HG03066 (cell line): ENCODE measurements around the gene PSORS1C2.
"Not testable (repeated sequence)": the region's sequence is repeated elsewhere in the genome, so short reads cannot be mapped to it uniquely, and the experiment has no call there.

Source experiments
- ATAC-seq: cut with Tn5 transposase; IDR thresholded peaks from one replicate; pipeline ENCODE4 v1.9.1; 2021; ENCODE audit warnings: low read depth; ENCODE audit not compliant: unreplicated experiment

The PSORS1C2 gene

DNA sequence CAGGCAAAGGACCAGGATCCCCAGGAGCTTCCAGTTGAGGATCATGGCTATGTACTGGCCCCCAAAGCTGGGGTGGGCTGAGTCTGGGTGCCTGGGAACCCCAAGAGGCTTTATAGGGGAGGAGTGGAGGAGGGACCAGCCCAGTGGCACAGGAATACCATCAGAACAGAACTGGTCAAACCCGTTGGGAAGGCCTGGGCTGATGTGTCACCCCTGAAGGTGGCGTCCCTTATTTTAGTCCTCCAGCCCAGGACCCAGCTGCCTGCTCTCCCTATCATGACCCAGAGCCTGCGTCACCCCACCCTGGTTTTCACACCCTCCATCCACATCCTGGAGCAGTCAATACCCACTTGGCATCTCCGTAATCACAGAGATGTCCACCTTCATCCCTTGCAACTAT is at the start of gene PSORS1C2:
Gene PSORS1C2, minus strand, starts transcription at position 85 of the 400 bp plus-strand sequence. Its CDS starts 40 bp downstream, at position 45.
- no peak for ATAC-seq

DNA sequence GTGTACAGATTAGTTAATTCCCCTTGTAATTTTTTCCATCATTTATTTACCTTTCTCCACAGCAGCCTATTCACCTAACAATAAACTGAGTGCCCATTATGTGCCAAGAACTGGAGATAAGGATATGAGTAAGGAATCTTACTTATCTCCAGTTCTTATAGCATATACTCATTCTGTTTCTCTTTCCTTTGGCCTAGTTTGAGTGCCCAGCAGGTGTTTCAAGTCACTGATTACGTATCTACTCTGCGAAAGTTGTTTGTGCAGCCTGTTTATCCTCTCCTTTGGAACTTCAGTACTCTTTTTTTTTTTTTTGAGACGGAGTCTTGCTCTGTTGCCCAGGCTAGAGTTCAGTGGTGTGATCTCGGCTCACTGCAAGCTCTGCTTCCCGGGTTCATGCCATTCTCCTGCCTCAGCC is 48.9 kb upstream of the PSORS1C2 start:
- no peak for ATAC-seq

DNA sequence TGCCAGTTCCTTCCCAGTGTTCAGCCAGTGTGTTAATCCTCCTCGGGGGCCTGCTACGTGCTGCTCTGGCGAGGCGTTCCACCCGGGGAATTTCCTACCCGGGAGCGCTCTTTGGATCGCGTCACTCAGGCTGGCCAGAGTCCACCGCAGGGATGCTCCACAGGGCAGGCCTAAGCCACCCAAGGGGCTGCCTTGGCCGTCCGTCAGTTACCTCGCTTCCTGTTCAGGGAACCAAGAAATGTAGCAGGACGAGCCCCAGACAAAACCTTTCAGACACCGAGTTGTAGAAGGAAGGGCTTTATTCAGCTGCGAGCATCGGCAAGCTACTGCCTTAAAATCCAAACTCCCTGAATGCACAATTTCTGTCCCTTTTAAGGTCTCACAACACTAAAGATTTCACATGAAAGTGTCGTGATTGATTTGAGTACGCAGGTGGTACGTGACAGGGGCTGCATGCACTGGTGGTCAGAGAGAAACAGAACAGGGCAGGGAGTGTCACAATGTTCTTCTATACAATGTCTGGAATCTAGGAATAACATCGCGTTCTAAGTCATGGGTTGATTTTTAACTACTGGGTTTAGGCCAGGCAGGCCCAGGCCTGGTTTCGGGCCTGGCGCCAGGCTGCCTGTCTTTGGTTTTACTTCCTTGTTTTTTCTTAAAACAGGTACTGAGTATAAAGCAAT is 47.3 kb upstream of the PSORS1C2 start:
- no peak for ATAC-seq

DNA sequence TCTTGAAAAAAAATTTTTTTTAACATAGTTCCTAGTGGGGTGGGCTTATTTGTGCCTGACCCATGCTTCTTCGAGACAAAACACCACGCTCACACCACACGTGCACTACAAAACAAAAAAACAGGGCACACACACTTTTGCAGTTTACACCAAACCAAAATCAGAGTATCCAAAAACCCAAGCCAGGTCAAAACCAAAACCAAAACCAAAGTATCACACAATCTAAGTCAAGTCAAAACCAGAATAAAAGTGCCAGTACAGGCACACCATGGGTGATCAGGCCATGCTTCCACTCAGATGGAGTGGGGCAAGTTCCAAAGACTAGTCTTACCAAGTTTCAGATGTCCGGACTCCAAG is 46.8 kb upstream of the PSORS1C2 start:
- ATAC-seq = not testable (repeated sequence)

DNA sequence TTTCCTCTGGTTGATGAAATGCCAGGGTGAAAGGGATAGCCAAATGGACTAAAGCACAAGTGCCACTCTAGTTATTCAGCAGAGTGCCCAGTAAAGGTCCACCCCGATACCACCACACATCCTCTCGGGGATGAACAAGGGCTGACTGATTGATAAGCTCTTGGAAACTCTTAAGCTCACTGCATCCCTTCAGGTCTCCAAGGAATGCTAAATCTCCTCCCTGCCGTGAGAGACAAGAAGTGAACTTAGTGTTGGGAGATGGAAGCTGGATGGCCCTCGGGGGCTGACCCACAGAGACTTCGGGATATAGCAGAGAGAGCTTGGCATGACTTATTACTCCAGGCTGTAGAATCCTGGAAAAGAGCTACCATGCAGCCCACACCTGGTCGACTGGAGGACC is 45.0 kb upstream of the PSORS1C2 start:
- not testable (repeated sequence) for ATAC-seq

DNA sequence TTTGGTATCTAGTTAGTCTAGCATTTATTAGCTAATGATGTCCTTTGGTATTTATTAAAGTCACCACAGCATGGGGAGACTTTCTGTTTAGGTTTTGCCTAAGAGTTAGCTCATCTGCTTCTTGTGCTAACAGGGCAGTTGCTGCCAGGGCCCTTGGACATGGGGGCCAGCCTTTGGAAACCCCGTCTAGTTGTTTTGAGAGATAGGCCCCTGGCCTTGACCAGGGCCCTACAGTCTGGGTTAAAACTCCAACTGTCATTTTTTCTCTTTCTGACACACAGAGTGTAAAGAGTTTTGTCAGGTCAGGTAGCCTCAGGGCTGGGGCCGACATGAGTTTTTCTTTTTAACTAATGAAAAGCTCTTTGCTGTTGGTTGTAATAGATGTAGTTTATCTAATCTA is 44.4 kb upstream of the PSORS1C2 start:
- ATAC-seq = not testable (repeated sequence)

DNA sequence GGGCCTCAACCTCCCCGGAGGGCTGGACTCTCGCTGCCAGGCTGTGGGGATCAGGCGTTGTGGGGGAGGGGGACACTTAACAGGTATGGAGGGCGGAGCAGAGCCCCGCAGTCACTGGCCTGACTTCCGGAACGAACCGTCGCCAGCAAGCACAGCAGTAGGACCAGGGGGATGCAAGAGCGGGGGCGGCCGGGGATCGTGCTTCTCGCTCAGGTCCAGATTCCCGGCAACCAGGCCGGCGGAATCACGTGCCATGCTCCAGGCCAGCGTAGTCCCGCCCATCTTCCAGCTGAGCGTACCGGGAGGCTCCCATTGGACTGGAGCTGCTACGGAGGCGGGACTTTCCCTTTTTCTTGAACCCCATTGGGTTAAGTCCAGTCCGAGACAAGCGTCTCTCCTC is 41.6 kb upstream of the PSORS1C2 start:
- no peak for ATAC-seq

DNA sequence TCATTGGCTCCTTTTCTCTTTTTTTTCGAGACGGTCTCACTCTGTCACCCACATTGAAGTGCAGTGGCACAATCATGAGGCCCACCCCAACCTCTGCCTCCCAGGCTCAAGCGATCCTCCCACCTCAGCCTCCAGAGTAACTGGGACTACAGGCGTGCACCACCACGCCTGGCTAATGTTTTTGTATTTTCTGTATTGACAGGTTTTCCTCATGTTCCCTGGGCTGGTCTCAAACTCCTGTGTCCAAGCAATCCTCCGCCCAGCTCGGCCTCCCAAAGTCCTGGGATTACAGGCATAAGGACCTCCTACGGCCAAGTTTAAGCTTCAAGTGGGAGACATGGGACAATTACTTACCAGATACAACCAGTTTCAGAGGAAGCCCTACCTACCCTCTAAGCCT is 41.0 kb upstream of the PSORS1C2 start:
- ATAC-seq = no peak

DNA sequence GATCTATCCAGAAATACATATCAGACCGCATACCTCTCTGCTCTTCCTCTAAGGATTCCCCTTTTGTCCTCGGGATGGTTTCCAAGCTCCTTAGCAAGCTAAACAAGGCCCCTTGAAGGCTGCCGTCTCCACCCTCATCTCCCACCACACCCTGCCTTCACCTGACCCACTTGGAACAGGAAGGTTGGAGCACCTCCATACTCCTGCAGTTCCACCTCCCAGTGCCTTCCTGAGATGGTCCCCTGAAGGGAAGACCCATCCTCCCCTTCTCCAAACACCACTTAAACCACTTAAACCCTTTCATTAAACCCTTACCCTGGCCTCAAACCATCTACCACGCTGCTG is 40.1 kb upstream of the PSORS1C2 start:
- no peak for ATAC-seq

DNA sequence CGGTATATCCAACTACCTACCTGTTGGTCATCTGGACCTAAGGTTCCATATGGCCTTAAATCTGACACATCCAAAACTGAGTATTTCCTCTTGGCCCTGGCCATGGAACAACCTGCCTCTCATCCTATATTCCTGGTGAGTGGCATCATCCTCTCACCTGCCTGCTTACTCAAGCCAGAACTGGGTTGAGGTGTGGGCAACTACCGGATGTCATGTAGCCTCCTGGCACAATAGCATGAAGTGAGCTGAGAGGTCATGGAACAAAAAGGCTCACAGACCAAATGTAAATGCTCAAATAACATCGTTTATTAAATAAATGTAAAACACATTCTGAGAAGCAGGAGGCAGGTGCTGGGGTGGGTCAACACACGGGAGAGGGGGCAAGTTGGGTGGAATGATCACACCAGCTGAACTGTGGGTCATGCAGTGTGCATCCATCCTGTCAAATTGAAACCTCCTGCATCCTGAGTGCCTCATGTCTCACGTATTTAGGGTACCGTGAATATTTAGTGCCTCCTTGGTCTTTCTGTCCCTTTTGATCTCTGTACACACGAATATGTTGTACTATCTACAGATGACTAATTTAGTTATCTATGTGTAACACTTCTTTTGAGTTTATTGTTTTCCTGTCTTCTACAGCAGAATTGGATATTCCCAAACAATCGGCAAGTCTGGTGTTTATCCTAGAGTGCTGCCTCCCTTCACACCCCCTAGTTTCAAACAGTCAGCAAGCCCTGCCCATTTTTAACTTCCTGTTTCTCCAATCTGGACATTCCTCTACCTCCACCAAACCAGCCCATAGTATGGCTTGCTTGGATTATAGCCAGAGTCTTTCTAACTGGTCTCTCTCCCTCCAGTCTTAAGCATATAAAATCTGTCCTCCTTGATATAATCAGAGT is 39.5 kb upstream of the PSORS1C2 start:
- ATAC-seq = no peak

DNA sequence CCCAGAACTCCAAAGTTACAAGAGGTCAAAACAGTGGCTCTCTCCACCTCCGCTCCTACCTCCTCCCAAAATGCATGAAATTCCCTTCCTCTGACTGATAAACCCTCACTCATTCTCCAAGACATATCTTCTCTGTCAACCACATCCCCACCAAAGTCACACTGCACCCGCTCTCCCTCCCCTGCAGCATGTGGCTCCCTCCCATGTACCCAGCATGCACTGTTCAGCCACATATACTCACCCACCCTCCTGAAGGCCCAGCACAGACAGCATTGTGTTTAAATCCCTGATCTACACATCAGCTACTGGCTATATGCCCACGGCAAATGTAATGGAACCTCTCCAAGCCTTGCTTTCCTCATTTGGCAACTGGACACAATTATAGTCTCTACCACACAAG is 37.1 kb upstream of the PSORS1C2 start:
- no peak for ATAC-seq

DNA sequence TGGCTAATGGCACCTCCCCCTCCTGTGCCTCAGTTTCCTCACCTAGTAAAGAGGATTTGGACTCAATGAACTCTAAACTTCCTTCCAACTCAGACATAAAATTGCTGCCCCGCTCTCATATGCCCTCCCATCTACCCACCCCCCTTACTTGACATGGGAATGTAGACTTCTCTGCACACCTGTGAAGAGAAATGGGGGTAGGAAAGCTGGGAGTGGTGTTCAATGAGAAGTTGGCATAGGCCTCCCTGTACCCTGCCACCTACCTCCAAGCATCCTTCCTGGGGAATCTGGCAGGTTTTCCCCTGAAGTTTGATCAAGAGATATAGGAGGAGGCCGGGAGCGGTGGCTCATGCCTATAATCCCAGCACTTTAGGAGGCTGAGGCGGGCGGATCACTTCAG is 35.5 kb upstream of the PSORS1C2 start:
- ATAC-seq = no peak

DNA sequence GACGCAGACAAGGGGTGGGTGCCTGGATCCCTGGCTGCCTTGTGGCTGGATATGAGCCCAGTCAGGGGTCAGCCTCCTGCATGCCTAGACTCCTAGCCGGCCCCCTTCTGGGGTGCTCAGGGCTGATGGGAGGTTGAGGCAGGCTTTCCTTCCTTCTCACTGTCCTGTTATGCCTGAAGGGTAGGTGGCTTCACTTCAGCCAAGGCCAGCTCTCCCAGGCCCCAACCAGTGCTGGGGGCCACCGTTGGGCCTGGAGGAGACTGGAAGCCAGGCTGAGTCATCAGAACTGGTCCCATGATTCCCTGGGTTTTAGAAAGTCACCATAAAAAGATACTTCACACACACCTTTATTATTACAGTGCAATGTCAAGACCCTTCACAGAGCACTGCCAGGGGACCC is 34.5 kb upstream of the PSORS1C2 start:
- no peak for ATAC-seq

DNA sequence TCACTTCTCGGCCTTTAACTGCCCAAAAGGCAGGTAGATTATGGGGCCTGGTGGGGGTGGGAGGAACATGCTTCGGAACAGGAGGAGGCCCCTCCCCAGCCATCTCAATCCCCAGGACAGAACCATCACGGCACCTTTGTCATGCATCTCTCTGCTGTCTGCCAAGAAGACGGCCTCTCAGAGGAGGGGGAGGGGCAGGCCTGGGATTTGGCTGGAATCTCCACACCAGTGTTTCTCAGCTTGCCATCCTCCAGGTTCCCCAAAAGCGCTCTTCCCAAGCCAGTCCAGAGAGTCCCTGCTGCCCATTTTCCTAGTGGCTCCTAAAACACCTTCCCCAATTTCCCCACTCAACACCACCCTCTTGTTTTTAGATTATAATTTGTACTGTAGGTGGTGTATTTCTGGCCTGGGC is 34.1 kb upstream of the PSORS1C2 start:
- ATAC-seq = no peak

DNA sequence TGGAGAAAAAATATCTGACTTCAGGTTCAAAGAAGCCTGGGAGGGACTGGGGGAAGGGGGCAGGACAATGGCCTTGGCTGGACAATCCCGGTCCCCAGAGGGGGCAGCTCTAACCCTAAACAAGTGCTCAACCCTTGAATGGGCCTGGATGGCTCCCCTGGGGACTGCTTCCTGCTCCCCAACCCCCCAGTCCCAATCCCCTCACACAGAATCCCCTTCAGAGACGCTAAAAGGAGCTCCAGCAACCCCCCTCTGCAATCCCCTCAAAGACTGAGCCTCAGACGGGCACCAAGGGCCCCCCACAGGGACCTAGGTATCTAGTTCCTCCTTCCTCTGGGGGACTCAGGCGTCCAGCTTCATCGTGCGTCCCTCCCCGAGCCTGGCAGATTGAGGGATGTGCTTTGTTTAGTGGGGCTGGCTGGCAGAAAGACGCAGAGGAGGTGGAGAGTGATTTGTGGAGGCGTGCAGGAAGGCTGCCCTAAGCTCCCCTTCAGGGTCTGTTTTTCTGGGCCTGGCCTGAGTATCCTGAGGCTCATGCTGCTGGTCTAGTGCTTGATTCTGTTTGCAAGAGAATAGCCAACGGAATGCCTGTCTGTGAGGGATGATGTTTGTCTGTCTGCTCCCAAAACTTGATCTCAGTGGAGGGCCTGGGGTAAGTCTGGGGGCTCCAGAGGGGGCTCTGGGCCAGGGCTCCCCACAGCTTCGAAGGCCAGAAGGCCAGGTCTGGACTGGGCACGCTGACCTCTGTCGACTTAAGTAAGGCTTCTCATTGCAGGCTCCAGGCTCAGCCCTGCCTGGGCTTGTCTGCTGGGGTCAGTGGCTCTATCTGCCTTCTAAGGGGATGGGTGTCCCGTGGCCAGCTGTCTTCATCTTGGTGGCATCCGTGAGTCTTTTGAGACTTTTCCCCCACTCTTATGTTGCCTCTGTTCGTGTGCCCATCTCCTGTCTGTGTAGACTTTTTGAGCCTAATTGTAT is 33.4 kb upstream of the PSORS1C2 start:
- no peak for ATAC-seq

DNA sequence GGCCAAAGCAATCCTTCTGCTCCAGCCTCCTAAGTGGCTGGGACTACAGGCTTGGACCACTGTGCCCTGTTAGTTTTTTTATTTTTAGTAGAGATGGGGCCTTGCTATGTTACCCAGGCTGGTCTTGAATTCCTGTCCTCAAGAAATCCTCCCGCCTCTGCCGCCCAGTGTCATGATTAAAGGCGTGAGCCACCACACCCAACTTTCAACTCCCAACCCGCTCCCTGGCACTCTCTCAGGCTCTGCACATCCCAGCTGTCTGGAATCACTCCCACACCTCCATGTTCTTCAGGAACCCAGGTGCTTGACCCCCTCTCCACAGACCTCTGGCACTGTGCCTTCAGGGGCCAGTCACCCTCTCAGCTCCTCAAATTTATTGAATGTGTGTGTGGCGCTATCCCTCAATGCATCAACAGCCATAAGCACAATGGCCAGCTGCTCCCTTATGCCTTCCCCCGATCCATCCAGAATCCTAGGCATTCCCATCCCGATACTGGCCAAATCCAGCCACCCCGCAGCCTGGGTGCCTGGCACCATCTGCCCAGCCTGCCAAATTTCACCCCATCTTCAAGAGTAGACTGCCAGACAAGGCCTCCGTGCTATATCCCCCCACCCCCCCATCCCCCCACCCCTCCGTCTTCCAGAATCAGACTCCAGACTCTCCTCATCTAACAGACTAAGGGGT is 32.3 kb upstream of the PSORS1C2 start:
- no peak for ATAC-seq

DNA sequence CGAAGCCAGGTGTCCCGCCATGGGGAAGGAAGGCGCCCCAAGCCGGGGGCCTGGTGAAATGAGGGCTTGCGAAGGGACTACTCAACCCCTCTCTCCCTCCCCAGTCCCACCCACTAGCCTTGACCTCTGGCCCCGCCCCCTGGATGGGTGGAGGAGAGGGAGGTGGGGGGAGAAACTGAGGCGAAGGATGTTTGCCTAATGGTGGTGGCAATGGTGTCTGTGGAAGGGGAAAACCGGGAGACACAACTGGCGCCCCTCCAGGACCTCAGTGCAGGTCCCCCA is 31.7 kb upstream of the PSORS1C2 start, which contains the start of gene POU5F1:
Gene POU5F1, minus strand, starts transcription at position 83 of the 282 bp plus-strand sequence. Its CDS starts 62 bp downstream, at position 21.
- no peak for ATAC-seq

DNA sequence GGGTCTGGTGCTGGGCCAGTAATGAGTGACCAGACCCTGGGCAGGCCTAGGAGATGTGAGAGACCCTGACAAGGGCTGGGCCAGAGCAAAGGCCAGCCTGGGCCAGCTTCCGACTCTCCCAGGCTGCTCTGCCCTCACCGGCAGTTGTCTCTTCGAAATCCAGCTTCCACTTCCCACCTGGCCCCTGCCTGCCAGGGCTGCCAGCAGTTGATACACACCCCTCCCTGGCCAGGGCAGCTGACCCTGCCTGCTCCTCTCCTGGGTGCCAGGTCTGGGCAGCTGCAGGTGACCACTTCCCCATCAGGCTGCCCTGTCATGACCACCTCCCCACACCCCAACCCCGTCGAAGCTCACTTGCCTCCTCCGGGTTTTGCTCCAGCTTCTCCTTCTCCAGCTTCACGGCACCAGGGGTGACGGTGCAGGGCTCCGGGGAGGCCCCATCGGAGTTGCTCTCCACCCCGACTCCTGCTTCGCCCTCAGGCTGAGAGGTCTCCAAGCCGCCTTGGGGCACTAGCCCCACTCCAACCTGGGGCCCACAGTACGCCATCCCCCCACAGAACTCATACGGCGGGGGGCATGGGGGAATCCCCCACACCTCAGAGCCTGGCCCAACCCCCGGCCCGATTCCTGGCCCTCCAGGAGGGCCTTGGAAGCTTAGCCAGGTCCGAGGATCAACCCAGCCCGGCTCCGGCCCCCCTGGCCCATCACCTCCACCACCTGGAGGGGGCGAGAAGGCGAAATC is 31.2 kb upstream of the PSORS1C2 start:
- not testable (repeated sequence) for ATAC-seq

DNA sequence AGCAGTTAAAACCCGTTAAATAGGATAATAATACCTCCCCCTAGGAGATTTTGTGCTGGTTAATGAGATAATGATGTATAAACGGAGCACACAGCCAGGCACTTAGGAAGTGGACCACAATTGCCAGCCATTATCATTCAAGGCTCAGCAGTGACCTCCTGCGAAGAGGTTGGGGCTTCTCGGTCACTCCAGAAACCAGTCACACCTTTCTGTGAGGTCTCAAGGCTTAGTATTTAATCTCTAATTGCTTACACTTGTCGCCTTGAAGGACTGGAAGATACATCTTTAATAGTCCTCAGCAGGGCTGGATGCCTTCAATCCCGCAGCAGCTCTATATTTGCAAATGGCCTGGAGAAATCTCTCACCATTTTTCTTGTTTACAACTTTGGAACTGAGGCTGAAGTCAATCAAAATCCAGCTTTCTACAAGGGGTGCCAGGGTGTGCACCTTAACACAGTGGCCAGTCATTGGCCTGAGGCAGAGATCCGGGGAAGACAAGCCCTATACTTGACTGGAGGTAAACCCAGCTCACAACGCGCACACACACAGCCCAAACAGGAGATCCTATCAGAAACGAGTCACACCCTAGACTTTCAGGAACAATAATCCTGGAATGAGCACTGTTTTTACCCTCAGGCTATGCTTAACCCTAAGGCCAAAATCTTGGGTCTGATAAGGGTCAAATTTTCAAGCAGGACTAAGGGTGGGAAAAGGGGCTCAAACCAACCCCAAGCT is 30.4 kb upstream of the PSORS1C2 start:
- no peak for ATAC-seq
